Smooth muscle cell (in vitro differentiated cells): ENCODE data around the gene B3GNT4. TPM values are rescaled to one million over a fixed set of nuclear protein-coding genes. Genes with fewer than 3 reads are reported as not detected.
"Not testable (repeated sequence)": the region's sequence is repeated elsewhere in the genome, so short reads cannot be mapped to it uniquely, and the experiment has no call there.

ENCODE experiments used
- DNase-seq: peaks from one replicate; lab custom pipeline; 2025; ENCODE audit not compliant: unreplicated experiment; lab: John Stamatoyannopoulos, UW
- H2AFZ ChIP-seq: fragments of 200-600 bp; sonication (generic); 2 replicates; pipeline ENCODE4 v1.6.0; 2016; ENCODE audit warnings: antibody characterized with exemption, low read depth, mild to moderate bottlenecking
- H3F3A ChIP-seq: fragments of 200-600 bp; sonication (generic); 2 replicates; pipeline ENCODE4 v1.6.0; 2017; ENCODE audit warnings: antibody characterized with exemption, low read depth
- H3K27ac ChIP-seq: fragments of 200-600 bp; sonication (generic); 2 replicates; pipeline ENCODE4 v1.5.1; 2016; ENCODE audit warnings: low read depth, mild to moderate bottlenecking
- H3K27me3 ChIP-seq: fragments of 200-600 bp; sonication (generic); 2 replicates; pipeline ENCODE4 v1.6.1; 2016; ENCODE audit warnings: low read depth, mild to moderate bottlenecking
- H3K36me3 ChIP-seq: fragments of 200-600 bp; sonication (generic); 2 replicates; pipeline ENCODE4 v1.5.1; 2016; ENCODE audit warnings: low read depth
- H3K4me1 ChIP-seq: fragments of 200-600 bp; sonication (generic); 2 replicates; pipeline ENCODE4 v1.5.1; 2016; ENCODE audit warnings: low read depth
- H3K4me2 ChIP-seq: fragments of 200-600 bp; sonication (generic); 2 replicates; pipeline ENCODE4 v1.6.0; 2016; ENCODE audit warnings: mild to moderate bottlenecking
- H3K4me3 ChIP-seq: fragments of 200-600 bp; sonication (generic); 2 replicates; pipeline ENCODE4 v1.5.1; 2016; ENCODE audit warnings: mild to moderate bottlenecking
- H3K79me2 ChIP-seq: fragments of 200-600 bp; sonication (generic); 2 replicates; pipeline ENCODE4 v1.6.0; 2016; ENCODE audit warnings: low read depth, mild to moderate bottlenecking
- H3K9ac ChIP-seq: fragments of 200-600 bp; sonication (generic); 2 replicates; pipeline ENCODE4 v1.6.0; 2016; ENCODE audit warnings: low read depth
- H3K9me3 ChIP-seq: fragments of 200-600 bp; sonication (generic); replicated peaks from 2 replicates; pipeline ENCODE4 v1.5.1; 2016; ENCODE audit warnings: low read depth
- H4K20me1 ChIP-seq: fragments of 200-600 bp; sonication (generic); 2 replicates; pipeline ENCODE4 v1.6.0; 2016; ENCODE audit warnings: low read depth
- WGBS: methylation state at CpG from one replicate; pipeline ENCODE4 v1.1.7; 2016; ENCODE audit warnings: low lambda C conversion rate; 5-methylcytosine and 5-hydroxymethylcytosine counted together
- polyA plus RNA-seq: library from polyadenylated mRNA; unstranded; fragments of >200 nt; fragmentation: Nextera tagmentation; extraction: Ambion mirVana; gene quantifications from 2 replicates; pipeline ENCODE4 v1.2.1, GENCODE V29; 2016
- total RNA-seq: library from RNA; depleted of rRNA; stranded (reverse); fragments of >200 nt; gene quantifications from 2 replicates; pipeline ENCODE4 v1.2.3, GENCODE V29; 2014
- TF ChIP-seq, protein P1 (sequence below): fragments of 200-600 bp; sonication (generic); IDR thresholded peaks from 2 replicates; pipeline ENCODE4 v1.5.1; 2017; ENCODE audit warnings: borderline replicate concordance, mild to moderate bottlenecking, antibody characterized with exemption; ENCODE audit not compliant: insufficient read depth, poor library complexity, severe bottlenecking

The B3GNT4 gene
- total and polyA plus RNA-seq, 2 experiments from 2014 or later, result 0.93 TPM; not detected in 1

DNA sequence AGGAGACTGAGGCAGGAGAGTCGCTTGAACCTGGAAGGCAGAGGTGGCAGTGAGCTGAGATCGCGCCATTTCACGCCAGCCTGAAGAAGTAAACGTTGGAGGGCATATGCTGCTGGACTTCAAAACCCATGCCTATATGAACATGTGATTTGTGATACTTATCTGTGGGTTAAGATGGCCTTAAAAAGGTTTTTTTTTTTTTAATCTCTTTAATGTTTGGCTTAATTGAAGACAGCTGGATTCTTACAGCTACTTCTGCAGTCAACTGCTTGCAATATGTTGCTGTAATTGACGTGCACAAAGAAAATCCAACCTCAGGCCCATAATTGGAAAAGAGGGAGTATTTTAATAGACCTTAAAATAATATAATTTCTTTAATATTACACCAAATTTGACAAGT lies 1.5 kb upstream of the B3GNT4 start:
- Histone ChIP-seq H3K9me3 (no peaks in the 10 kb centered on the region), H3F3A (no peaks in the 10 kb centered on the region), H3K4me3 (no peak overlapping the region), H3K36me3 (no peaks in the 10 kb centered on the region), H3K79me2 (no peaks in the 10 kb centered on the region), H3K9ac (no peak overlapping the region), H3K27ac (no peak overlapping the region), H3K4me2 (no peak overlapping the region), H3K27me3 (peaks cover 42% of the 10 kb centered on the region), H4K20me1 (peaks cover 8% of the 10 kb centered on the region), H3K4me1 (no peaks in the 10 kb centered on the region), H2AFZ (no peak overlapping the region)
- TF ChIP-seq, protein P1, sequence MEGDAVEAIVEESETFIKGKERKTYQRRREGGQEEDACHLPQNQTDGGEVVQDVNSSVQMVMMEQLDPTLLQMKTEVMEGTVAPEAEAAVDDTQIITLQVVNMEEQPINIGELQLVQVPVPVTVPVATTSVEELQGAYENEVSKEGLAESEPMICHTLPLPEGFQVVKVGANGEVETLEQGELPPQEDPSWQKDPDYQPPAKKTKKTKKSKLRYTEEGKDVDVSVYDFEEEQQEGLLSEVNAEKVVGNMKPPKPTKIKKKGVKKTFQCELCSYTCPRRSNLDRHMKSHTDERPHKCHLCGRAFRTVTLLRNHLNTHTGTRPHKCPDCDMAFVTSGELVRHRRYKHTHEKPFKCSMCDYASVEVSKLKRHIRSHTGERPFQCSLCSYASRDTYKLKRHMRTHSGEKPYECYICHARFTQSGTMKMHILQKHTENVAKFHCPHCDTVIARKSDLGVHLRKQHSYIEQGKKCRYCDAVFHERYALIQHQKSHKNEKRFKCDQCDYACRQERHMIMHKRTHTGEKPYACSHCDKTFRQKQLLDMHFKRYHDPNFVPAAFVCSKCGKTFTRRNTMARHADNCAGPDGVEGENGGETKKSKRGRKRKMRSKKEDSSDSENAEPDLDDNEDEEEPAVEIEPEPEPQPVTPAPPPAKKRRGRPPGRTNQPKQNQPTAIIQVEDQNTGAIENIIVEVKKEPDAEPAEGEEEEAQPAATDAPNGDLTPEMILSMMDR, result no peak
- 94% methylated on average over 6 of the region's 6 CpGs for WGBS
- no peak for DNase-seq

DNA sequence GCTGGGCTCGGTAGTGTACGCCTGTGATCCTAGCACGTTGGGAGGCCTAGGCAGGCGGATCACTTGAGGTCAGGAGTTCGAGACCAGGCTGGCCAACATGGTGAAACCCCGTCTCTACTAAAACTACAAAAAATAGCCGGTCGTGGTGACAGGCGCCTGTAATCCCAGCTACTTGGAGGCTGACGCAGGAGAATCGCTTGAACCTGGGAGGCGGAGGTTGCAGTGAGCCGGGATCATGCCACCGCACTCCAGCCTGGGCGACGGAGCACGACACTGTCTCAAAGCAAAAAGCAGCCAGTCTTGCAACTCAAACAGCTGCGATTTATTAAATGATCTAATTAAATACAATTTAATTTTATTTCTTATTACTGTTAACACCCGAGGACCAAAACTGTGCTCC lies 698 bp upstream of the B3GNT4 start:
- DNase-seq, H3K9ac ChIP-seq: not testable (repeated sequence)
- 70% methylated on average over 19 of the region's 19 CpGs for WGBS

GRCh38 chr12:122204167-122205052 lies 901 bp downstream of the B3GNT4 start:
- Histone ChIP-seq H2AFZ (no peak overlapping the region), H3K36me3 (no peaks in the 10 kb centered on the region), H3K9me3 (no peaks in the 10 kb centered on the region), H3K27me3 (peaks cover 42% of the 10 kb centered on the region), H4K20me1 (peaks cover 14% of the 10 kb centered on the region), H3F3A (no peaks in the 10 kb centered on the region), H3K9ac (no peak overlapping the region), H3K4me1 (no peaks in the 10 kb centered on the region), H3K27ac (no peak overlapping the region), H3K79me2 (no peaks in the 10 kb centered on the region), H3K4me2 (peak overlapping the region; percentile 97), H3K4me3 (peak overlapping the region; percentile 60)
- TF ChIP-seq, protein P1, result no peak
- 14% methylated on average over 51 of the region's 71 CpGs for WGBS
- DNase-seq, result no peak

More for the DNA sequence above, 698 bp upstream of the B3GNT4 start:
- Histone ChIP-seq H3K27me3 (peaks cover 42% of the 10 kb centered on the region), H3K4me3 (peak overlapping the region; percentile 60), H3K4me2 (peak overlapping the region; percentile 97), H4K20me1 (peaks cover 14% of the 10 kb centered on the region)
- not testable (repeated sequence) for H3F3A ChIP-seq, H3K9me3 ChIP-seq, H3K4me1 ChIP-seq, H3K36me3 ChIP-seq, H2AFZ ChIP-seq, H3K79me2 ChIP-seq, H3K27ac ChIP-seq

DNA sequence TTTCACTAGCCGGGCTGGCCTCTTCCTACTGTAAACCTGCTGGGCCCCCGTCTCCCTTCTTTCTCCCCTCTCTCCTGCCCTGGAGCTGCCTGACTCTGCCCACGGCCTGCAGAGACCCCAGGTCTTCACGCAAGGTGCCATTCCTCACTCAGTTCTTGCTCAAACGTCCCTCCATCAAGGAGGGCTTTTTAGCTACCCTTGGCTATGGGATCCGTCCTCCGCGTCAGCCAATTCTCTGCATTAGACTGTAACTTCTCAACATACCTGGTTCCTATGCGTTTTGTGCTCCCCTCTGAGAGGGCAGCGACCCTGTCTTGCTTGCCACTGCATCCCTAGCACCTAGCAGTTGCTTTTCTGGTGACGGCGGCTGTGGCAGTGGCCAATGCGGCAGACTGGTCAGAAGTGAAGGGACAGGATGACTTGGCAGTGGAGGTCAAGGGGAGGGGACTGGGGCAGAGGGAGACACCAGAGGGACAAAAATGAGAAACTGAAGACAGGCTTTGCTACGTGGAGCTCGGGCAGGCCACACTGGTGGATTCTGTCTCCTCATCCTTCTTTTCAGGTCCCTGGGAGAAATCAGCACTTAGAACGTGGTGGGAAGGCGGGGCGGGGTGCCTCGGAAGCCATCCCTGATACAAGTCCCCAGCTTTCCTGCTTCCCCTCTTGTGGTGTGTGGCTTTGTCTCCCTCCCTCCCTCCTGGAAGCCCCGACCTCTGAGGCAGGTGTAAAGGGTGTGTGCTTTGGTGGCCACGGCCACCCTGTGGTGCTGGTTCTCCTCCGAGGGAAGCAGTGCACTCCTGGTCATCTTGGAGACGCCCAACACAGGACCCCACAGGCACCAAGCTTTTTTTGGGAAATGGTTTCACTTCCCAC lies 1.8 kb downstream of the B3GNT4 start:
- Histone ChIP-seq H4K20me1 (peaks cover 19% of the 10 kb centered on the region), H3F3A (no peaks in the 10 kb centered on the region), H3K9me3 (no peaks in the 10 kb centered on the region), H3K79me2 (no peaks in the 10 kb centered on the region), H3K27ac (no peak overlapping the region), H3K36me3 (peaks cover 5% of the 10 kb centered on the region), H3K27me3 (peaks cover 42% of the 10 kb centered on the region), H3K4me1 (no peaks in the 10 kb centered on the region), H3K4me2 (no peak overlapping the region), H2AFZ (no peak overlapping the region), H3K4me3 (no peak overlapping the region), H3K9ac (no peak overlapping the region)
- TF ChIP-seq, protein P1, result no peak
- no peak for DNase-seq
- WGBS, result 72% methylated on average over 19 of the region's 23 CpGs
